HEK293 (cell line): Measurements from ENCODE around the gene ARIH2.

Experiments used
- CTCF ChIA-PET: fragments of 350-600 bp; formaldehyde crosslinking; extraction: SDS; loops from one replicate; lab custom pipeline; 2021; ENCODE audit warnings: antibody characterized with exemption; lab: Yijun Ruan, JAX
- POLR2A ChIA-PET: fragments of 300-600 bp; formaldehyde crosslinking; extraction: SDS; loops from one replicate; lab custom pipeline; 2020; ENCODE audit warnings: antibody characterized with exemption, inconsistent platforms; lab: Yijun Ruan, JAX
- H3K27ac ChIP-seq: fragments of 200-500 bp; sonication (Bioruptor generic); 2 replicates; pipeline ENCODE4 v1.5.1; 2014; ENCODE audit warnings: low read depth, low read length, control low read depth, inconsistent platforms; ENCODE audit errors: extremely low read depth
- H3K36me3 ChIP-seq, 2 experiments: fragments of 200-500 bp in 1 of 2; sonication (Bioruptor generic) in 1 of 2; 1 replicate in 1 of 2; 2 replicates in 1 of 2; pipeline ENCODE4 v1.5.1; 2014 to 2017; ENCODE audit warnings: inconsistent platforms in 2 of 2, low read length in 2 of 2; ENCODE audit not compliant: control insufficient read depth in 2 of 2, insufficient read depth in 1 of 2
- H3K4me1 ChIP-seq: fragments of 200-500 bp; sonication (Bioruptor generic); 2 replicates; pipeline ENCODE4 v1.5.1; 2014; ENCODE audit warnings: mild to moderate bottlenecking, low read length, inconsistent platforms; ENCODE audit not compliant: control insufficient read depth, insufficient read depth
- H3K4me3 ChIP-seq: 2 replicates; pipeline ENCODE4 v1.5.1; 2011; ENCODE audit warnings: low read depth, mild to moderate bottlenecking, control low read depth, low read length, moderate library complexity
- H3K9me3 ChIP-seq: fragments of 200-500 bp; sonication (Bioruptor generic); 2 replicates; pipeline ENCODE4 v1.5.1; 2014; ENCODE audit warnings: low read depth, low read length, inconsistent platforms; ENCODE audit not compliant: control insufficient read depth, insufficient read depth
- CTCF ChIP-seq: fragments of 450-650 bp; formaldehyde crosslinking; IDR thresholded peaks from 2 replicates; pipeline ENCODE4 v1.5.1; 2016; ENCODE audit warnings: missing biosample characterization, missing genetic modification characterization
- GLI4 ChIP-seq: fragments of 450-650 bp; formaldehyde crosslinking; IDR thresholded peaks from 2 replicates; pipeline ENCODE4 v1.5.1; 2016; ENCODE audit warnings: missing biosample characterization, missing genetic modification characterization
- HOXD13 ChIP-seq: sonication (generic); formaldehyde crosslinking; IDR thresholded peaks from 2 replicates; pipeline ENCODE4 v1.8.0; 2022; ENCODE audit warnings: missing genetic modification reagents, borderline replicate concordance
- KLF1 ChIP-seq: fragments of 450-650 bp; formaldehyde crosslinking; IDR thresholded peaks from 2 replicates; pipeline ENCODE4 v1.5.1; 2016; ENCODE audit warnings: missing biosample characterization, missing genetic modification characterization
- KLF10 ChIP-seq: fragments of 450-650 bp; IDR thresholded peaks from 2 replicates; pipeline ENCODE4 v1.5.1; 2018; ENCODE audit warnings: missing biosample characterization, mild to moderate bottlenecking, missing genetic modification characterization
- KLF9 ChIP-seq: fragments of 450-650 bp; formaldehyde crosslinking; IDR thresholded peaks from 2 replicates; pipeline ENCODE4 v1.5.1; 2016; ENCODE audit warnings: missing biosample characterization, missing genetic modification characterization, low read depth
- OSR2 ChIP-seq: fragments of 450-650 bp; formaldehyde crosslinking; IDR thresholded peaks from 2 replicates; pipeline ENCODE4 v1.5.1; 2016; ENCODE audit warnings: missing biosample characterization, missing genetic modification characterization
- OVOL3 ChIP-seq: fragments of 450-650 bp; formaldehyde crosslinking; IDR thresholded peaks from 2 replicates; pipeline ENCODE4 v1.5.1; 2016; ENCODE audit warnings: missing biosample characterization, missing genetic modification characterization
- ZBTB11 ChIP-seq: fragments of 450-650 bp; formaldehyde crosslinking; conservative IDR thresholded peaks from 2 replicates; pipeline ENCODE4 v1.5.1; 2016; ENCODE audit warnings: low read depth, missing biosample characterization, missing genetic modification characterization
- ZNF121 ChIP-seq: fragments of 450-650 bp; formaldehyde crosslinking; IDR thresholded peaks from 2 replicates; pipeline ENCODE4 v1.5.1; 2016; ENCODE audit warnings: missing biosample characterization, missing genetic modification characterization
- ZNF184 ChIP-seq: fragments of 450-650 bp; IDR thresholded peaks from 2 replicates; pipeline ENCODE4 v1.5.1; 2018; ENCODE audit warnings: missing biosample characterization, mild to moderate bottlenecking, missing genetic modification characterization
- ZNF221 ChIP-seq: fragments of 450-650 bp; formaldehyde crosslinking; IDR thresholded peaks from 2 replicates; pipeline ENCODE4 v1.5.1; 2017; ENCODE audit warnings: missing biosample characterization, missing genetic modification characterization, borderline replicate concordance
- ZNF223 ChIP-seq: fragments of 450-650 bp; formaldehyde crosslinking; IDR thresholded peaks from 2 replicates; pipeline ENCODE4 v1.5.1; 2016; ENCODE audit warnings: missing biosample characterization, missing genetic modification characterization
- ZNF354C ChIP-seq: fragments of 450-650 bp; formaldehyde crosslinking; IDR thresholded peaks from 2 replicates; pipeline ENCODE4 v1.5.1; 2016; ENCODE audit warnings: missing biosample characterization, missing genetic modification characterization, low read depth, borderline replicate concordance
- ZNF366 ChIP-seq: fragments of 450-650 bp; formaldehyde crosslinking; conservative IDR thresholded peaks from 2 replicates; pipeline ENCODE4 v1.5.1; 2016; ENCODE audit warnings: missing biosample characterization, missing genetic modification characterization
- ZNF394 ChIP-seq: fragments of 450-650 bp; formaldehyde crosslinking; IDR thresholded peaks from 2 replicates; pipeline ENCODE4 v1.5.1; 2016; ENCODE audit warnings: missing biosample characterization, missing genetic modification characterization, mild to moderate bottlenecking, moderate library complexity, borderline replicate concordance
- ZNF426 ChIP-seq: fragments of 450-650 bp; formaldehyde crosslinking; IDR thresholded peaks from 2 replicates; pipeline ENCODE4 v1.5.1; 2017; ENCODE audit warnings: missing biosample characterization, missing genetic modification characterization, mild to moderate bottlenecking, inconsistent platforms, moderate library complexity
- ZNF433 ChIP-seq: fragments of 450-650 bp; formaldehyde crosslinking; IDR thresholded peaks from 2 replicates; pipeline ENCODE4 v1.5.1; 2016; ENCODE audit warnings: missing biosample characterization, missing genetic modification characterization, low read depth
- ZNF571 ChIP-seq: fragments of 450-650 bp; formaldehyde crosslinking; IDR thresholded peaks from 2 replicates; pipeline ENCODE4 v1.5.0; 2017; ENCODE audit warnings: missing biosample characterization, missing genetic modification characterization
- ZNF830 ChIP-seq: fragments of 450-650 bp; IDR thresholded peaks from 2 replicates; pipeline ENCODE4 v1.5.0; 2018; ENCODE audit warnings: missing biosample characterization, missing genetic modification characterization, low read depth, mild to moderate bottlenecking, moderate library complexity
- TF ChIP-seq, protein P1 (sequence below): fragments of 450-650 bp; formaldehyde crosslinking; IDR thresholded peaks from 2 replicates; pipeline ENCODE4 v1.5.1; 2016; ENCODE audit warnings: missing biosample characterization, missing genetic modification characterization
- TF ChIP-seq, protein P2 (sequence below): fragments of 450-650 bp; formaldehyde crosslinking; IDR thresholded peaks from 2 replicates; pipeline ENCODE4 v1.5.1; 2016; ENCODE audit warnings: missing biosample characterization, missing genetic modification characterization, low read depth
- TF ChIP-seq, protein P3 (sequence below): fragments of 450-650 bp; formaldehyde crosslinking; optimal IDR thresholded peaks from 2 replicates; pipeline ENCODE3; 2016; ENCODE audit warnings: missing biosample characterization, mild to moderate bottlenecking, missing genetic modification characterization

ARIH2 gene

GRCh38 chr3:48952510-48953118 is 34.0 kb downstream of the ARIH2 start (continued):
- TF ChIP-seq CTCF (peak; percentile 11; the same call in 1 of the 2 replicates), ZNF221 (tag by site-specific recombination) (no peak), OVOL3 (tag by site-specific recombination) (no peak), GLI4 (tag by site-specific recombination) (no peak), ZBTB11 (tag by site-specific recombination) (no peak), HOXD13 (CRISPR knock-in tag) (no peak), OSR2 (tag by site-specific recombination) (no peak), ZNF426 (tag by site-specific recombination) (no peak), ZNF354C (tag by site-specific recombination) (no peak), ZNF571 (no peak), ZNF121 (tag by site-specific recombination) (no peak), KLF9 (tag by site-specific recombination) (no peak)

DNA sequence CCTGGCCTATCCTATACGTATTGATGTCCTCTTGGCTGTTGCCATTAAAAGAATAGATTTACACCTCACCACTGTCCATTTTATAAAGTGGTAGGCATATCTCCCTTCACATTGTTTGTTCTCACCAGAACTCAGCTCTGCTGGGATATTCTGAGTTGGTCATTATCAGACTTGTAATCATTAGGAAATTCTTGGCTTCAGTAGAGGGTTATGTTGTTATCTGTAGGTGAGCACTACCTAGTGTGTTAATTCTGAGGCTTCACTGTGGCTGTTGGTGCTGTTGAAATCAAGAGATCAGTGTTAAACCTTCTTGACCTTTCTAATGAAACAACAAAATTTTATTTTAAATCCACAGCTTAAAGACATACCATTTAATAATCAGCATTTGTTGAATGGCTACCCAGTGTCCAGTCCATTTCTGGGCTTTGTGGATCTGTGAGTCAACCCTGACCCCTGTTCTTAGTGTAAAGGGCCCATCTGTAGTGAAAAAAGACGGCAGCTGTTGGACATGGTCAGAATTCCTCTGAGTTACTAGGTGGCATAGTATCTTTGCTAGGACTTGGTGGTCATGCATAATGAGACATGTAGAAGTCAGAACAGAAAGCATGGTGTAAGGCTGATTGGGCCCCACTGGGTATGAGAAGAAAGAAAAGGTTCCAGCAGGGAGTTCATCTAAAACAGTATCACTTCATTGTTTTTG is 38.5 kb downstream of the ARIH2 start:
- H3K36me3 ChIP-seq: peaks cover 3 to 41% of the 10 kb centered on the region in 2 experiments; a peak in 2 of 3 replicates
- H3K4me1 ChIP-seq: no peaks in the 10 kb centered on the region
- no peak overlapping the region for H3K4me3 ChIP-seq
- H3K9me3 ChIP-seq: no peaks in the 10 kb centered on the region
- H3K27ac ChIP-seq: no peak overlapping the region
- ChIA-PET POLR2A (interaction anchor here (0.6 kb wide), 1 partner anchor 281 kb away, joined by 8 read pairs; no protein-coding TSS in a partner anchor), CTCF (interaction anchor here (0.6 kb wide), 1 partner anchor 321 kb away, joined by 3 read pairs; no protein-coding TSS in a partner anchor)
- TF ChIP-seq ZNF366 (tag by site-specific recombination) (no peak), KLF1 (tag by site-specific recombination) (no peak), ZNF433 (tag by site-specific recombination) (no peak), ZNF830 (tag by site-specific recombination) (no peak), ZNF184 (no peak), KLF10 (no peak), ZNF394 (no peak), ZNF223 (tag by site-specific recombination) (no peak)
- TF ChIP-seq, protein P1, sequence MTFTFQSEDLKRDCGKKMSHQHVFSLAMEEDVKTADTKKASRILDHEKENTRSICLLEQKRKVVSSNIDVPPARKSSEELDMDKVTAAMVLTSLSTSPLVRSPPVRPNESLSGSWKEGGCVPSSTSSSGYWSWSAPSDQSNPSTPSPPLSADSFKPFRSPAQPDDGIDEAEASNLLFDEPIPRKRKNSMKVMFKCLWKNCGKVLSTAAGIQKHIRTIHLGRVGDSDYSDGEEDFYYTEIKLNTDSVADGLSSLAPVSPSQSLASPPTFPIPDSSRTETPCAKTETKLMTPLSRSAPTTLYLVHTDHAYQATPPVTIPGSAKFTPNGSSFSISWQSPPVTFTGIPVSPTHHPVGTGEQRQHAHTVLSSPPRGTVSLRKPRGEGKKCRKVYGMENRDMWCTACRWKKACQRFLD: no peak
- TF ChIP-seq, protein P2, sequence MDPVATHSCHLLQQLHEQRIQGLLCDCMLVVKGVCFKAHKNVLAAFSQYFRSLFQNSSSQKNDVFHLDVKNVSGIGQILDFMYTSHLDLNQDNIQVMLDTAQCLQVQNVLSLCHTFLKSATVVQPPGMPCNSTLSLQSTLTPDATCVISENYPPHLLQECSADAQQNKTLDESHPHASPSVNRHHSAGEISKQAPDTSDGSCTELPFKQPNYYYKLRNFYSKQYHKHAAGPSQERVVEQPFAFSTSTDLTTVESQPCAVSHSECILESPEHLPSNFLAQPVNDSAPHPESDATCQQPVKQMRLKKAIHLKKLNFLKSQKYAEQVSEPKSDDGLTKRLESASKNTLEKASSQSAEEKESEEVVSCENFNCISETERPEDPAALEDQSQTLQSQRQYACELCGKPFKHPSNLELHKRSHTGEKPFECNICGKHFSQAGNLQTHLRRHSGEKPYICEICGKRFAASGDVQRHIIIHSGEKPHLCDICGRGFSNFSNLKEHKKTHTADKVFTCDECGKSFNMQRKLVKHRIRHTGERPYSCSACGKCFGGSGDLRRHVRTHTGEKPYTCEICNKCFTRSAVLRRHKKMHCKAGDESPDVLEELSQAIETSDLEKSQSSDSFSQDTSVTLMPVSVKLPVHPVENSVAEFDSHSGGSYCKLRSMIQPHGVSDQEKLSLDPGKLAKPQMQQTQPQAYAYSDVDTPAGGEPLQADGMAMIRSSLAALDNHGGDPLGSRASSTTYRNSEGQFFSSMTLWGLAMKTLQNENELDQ (tag by site-specific recombination): no peak
- TF ChIP-seq, protein P3, sequence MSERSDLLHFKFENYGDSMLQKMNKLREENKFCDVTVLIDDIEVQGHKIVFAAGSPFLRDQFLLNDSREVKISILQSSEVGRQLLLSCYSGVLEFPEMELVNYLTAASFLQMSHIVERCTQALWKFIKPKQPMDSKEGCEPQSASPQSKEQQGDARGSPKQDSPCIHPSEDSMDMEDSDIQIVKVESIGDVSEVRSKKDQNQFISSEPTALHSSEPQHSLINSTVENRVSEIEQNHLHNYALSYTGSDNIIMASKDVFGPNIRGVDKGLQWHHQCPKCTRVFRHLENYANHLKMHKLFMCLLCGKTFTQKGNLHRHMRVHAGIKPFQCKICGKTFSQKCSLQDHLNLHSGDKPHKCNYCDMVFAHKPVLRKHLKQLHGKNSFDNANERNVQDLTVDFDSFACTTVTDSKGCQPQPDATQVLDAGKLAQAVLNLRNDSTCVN (tag by site-specific recombination): no peak
